Breast epithelium (tissue), 3 donors: Measurements from ENCODE around the gene MYPOP.

ENCODE experiments used
- CTCF ChIP-seq, 3 donors: fragments of 450-650 bp; IDR thresholded peaks; one replicate each; pipeline ENCODE4 v1.5.1; 2016 to 2017; ENCODE audit warnings: antibody characterized with exemption in 3 of 3, mild to moderate bottlenecking in 3 of 3, moderate library complexity in 3 of 3
- POLR2A ChIP-seq: fragments of 450-650 bp; IDR thresholded peaks from one replicate; pipeline ENCODE4 v1.6.1; 2016; ENCODE audit warnings: antibody characterized with exemption, mild to moderate bottlenecking, moderate library complexity
- POLR2AphosphoS5 ChIP-seq, 3 donors: sonication (generic); formaldehyde crosslinking; IDR thresholded peaks; one replicate each; pipeline ENCODE4 v1.6.1; 2017; ENCODE audit warnings: antibody characterized with exemption in 3 of 3

GRCh38 chr19:45884682-45885555, 17.5 kb downstream of the MYPOP start:
- no peak for TF ChIP-seq CTCF (IDR thresholded peaks at IDR 0.05)
- no peak for TF ChIP-seq POLR2A
- no peak for TF ChIP-seq POLR2AphosphoS5 (IDR thresholded peaks at IDR 0.05)
